SK-N-SH (cell line): ENCODE measurements around the gene RAMP1. TPM values are rescaled to one million over a fixed set of nuclear protein-coding genes. Genes with fewer than 3 reads are reported as not detected.

ENCODE experiments used
- CTCF ChIA-PET: fragments of 300-600, 350-600 bp; formaldehyde crosslinking; extraction: SDS; loops from one replicate; lab custom pipeline; 2021; lab: Yijun Ruan, JAX
- POLR2A ChIA-PET: fragments of 350-600 bp; sonication (Branson Sonifier 250); formaldehyde crosslinking; extraction: SDS; loops from one replicate; lab custom pipeline; 2020; ENCODE audit warnings: antibody characterized with exemption, inconsistent platforms; lab: Yijun Ruan, JAX
- DNase-seq: peaks from one replicate; pipeline ENCODE4 v3.0.0; 2012
- H2AFZ ChIP-seq: fragments of 200-600 bp; sonication (generic); 2 replicates; pipeline ENCODE4 v1.8.1; 2016; ENCODE audit warnings: antibody characterized with exemption, mild to moderate bottlenecking, low read depth
- H3F3A ChIP-seq: fragments of 200-600 bp; sonication (generic); replicated peaks from 2 replicates; pipeline ENCODE3; 2016; ENCODE audit warnings: antibody characterized with exemption, mild to moderate bottlenecking; ENCODE audit not compliant: insufficient read depth
- H3K27ac ChIP-seq, 2 experiments: fragments of 200-500 bp in 1 of 2; fragments of 200-600 bp in 1 of 2; sonication (Bioruptor generic) in 1 of 2; sonication (generic), shearing (Covaris generic) in 1 of 2; 2 replicates each; pipeline versions ENCODE4 v1.5.1 to v1.6.1; 2014 to 2016; ENCODE audit warnings: low read depth in 2 of 2, inconsistent platforms in 1 of 2, low read length in 1 of 2, mild to moderate bottlenecking in 1 of 2, mixed read lengths in 1 of 2
- H3K27me3 ChIP-seq: fragments of 200-600 bp; sonication (generic), shearing (Covaris generic); 2 replicates; pipeline ENCODE4 v1.6.1; 2016; ENCODE audit warnings: mixed run types; ENCODE audit not compliant: insufficient read depth
- H3K36me3 ChIP-seq, 2 experiments: fragments of 200-500 bp in 1 of 2; fragments of 200-600 bp in 1 of 2; sonication (Bioruptor generic) in 1 of 2; sonication (generic) in 1 of 2; replicated peaks in 1 of 2; 2 replicates each; pipeline versions ENCODE3 to v1.5.1; 2014 to 2016; ENCODE audit warnings: low read length in 1 of 2, mild to moderate bottlenecking in 1 of 2; ENCODE audit not compliant: insufficient read depth in 2 of 2, control insufficient read depth in 1 of 2
- H3K4me1 ChIP-seq, 2 experiments: fragments of 200-500 bp in 1 of 2; fragments of 200-600 bp in 1 of 2; sonication (Bioruptor generic) in 1 of 2; sonication (generic), shearing (Covaris generic) in 1 of 2; 2 replicates each; pipeline versions ENCODE4 v1.5.1 to v1.6.1; 2014 to 2016; ENCODE audit warnings: low read depth in 1 of 2, low read length in 1 of 2, mixed run types in 1 of 2; ENCODE audit not compliant: insufficient read depth in 2 of 2, control insufficient read depth in 1 of 2
- H3K4me2 ChIP-seq: fragments of 200-600 bp; sonication (generic), shearing (Covaris generic); 2 replicates; pipeline ENCODE4 v1.6.1; 2017; ENCODE audit warnings: mixed run types
- H3K4me3 ChIP-seq, 2 experiments: fragments of 200-500 bp in 1 of 2; fragments of 200-600 bp in 1 of 2; sonication (Bioruptor generic) in 1 of 2; sonication (generic), shearing (Covaris generic) in 1 of 2; 2 replicates each; pipeline versions ENCODE4 v1.5.1 to v1.8.1; 2014 to 2016; ENCODE audit warnings: low read depth in 2 of 2, inconsistent platforms in 1 of 2, low read length in 1 of 2, mild to moderate bottlenecking in 1 of 2, mixed read lengths in 1 of 2, moderate library complexity in 1 of 2
- H3K79me2 ChIP-seq: fragments of 200-600 bp; sonication (generic); 2 replicates; pipeline ENCODE4 v1.8.1; 2017; ENCODE audit warnings: mild to moderate bottlenecking; ENCODE audit not compliant: insufficient read depth
- H3K9ac ChIP-seq: fragments of 200-600 bp; sonication (generic); 2 replicates; pipeline ENCODE4 v1.6.1; 2017; ENCODE audit warnings: mixed run types
- H3K9me2 ChIP-seq: fragments of 200-600 bp; sonication (generic); 2 replicates; pipeline ENCODE4 v1.6.1; 2017; ENCODE audit warnings: mixed run types
- H3K9me3 ChIP-seq: fragments of 200-600 bp; sonication (generic); 2 replicates; pipeline ENCODE4 v1.6.1; 2017; ENCODE audit warnings: mixed run types, mild to moderate bottlenecking, moderate library complexity
- H4K20me1 ChIP-seq: fragments of 200-600 bp; sonication (generic); 2 replicates; pipeline ENCODE4 v1.6.1; 2017; ENCODE audit warnings: mild to moderate bottlenecking, mixed run types; ENCODE audit not compliant: insufficient read depth
- CHD2 ChIP-seq: fragments of 150-350 bp; IDR thresholded peaks from 2 replicates; pipeline ENCODE4 v1.6.1; 2018; ENCODE audit warnings: low read length; ENCODE audit not compliant: partially characterized antibody
- EP300 ChIP-seq, 2 experiments: IDR thresholded peaks; 2 replicates each; pipeline versions ENCODE4 v1.4.0 to v1.6.1; 2012; ENCODE audit warnings: borderline replicate concordance in 1 of 2, low read depth in 1 of 2, low read length in 1 of 2
- FOXJ3 ChIP-seq: sonication (generic); formaldehyde crosslinking; IDR thresholded peaks from 2 replicates; pipeline ENCODE4 v1.5.1; 2020; ENCODE audit warnings: mild to moderate bottlenecking, missing genetic modification reagents
- GATA2 ChIP-seq: sonication (generic); formaldehyde crosslinking; IDR thresholded peaks from 2 replicates; pipeline ENCODE4 v1.5.0; 2020; ENCODE audit warnings: mild to moderate bottlenecking, missing genetic modification reagents
- MXI1 ChIP-seq: IDR thresholded peaks from 2 replicates; pipeline ENCODE4 v1.6.1; 2012; ENCODE audit warnings: mild to moderate bottlenecking, low read depth, low read length, improper control_type of control experiment
- NFIC ChIP-seq: IDR thresholded peaks from 2 replicates; pipeline ENCODE4 v1.4.0; 2012; ENCODE audit warnings: borderline replicate concordance
- POLR2AphosphoS5 ChIP-seq: IDR thresholded peaks from 2 replicates; pipeline ENCODE4 v1.6.1; 2012; ENCODE audit warnings: low read depth, low read length
- RAD21 ChIP-seq: IDR thresholded peaks from 2 replicates; pipeline ENCODE4 v1.6.1; 2012; ENCODE audit warnings: mild to moderate bottlenecking, low read length
- RCOR1 ChIP-seq: fragments of 150-350 bp; IDR thresholded peaks from 2 replicates; pipeline ENCODE4 v1.6.1; 2017; ENCODE audit warnings: antibody characterized with exemption, low read length
- SIN3A ChIP-seq: IDR thresholded peaks from 2 replicates; pipeline ENCODE4 v1.6.1; 2012; ENCODE audit warnings: low read depth, mild to moderate bottlenecking, low read length, moderate library complexity, borderline replicate concordance
- SMC3 ChIP-seq: IDR thresholded peaks from 2 replicates; pipeline ENCODE4 v1.6.1; 2012; ENCODE audit warnings: low read depth, low read length, improper control_type of control experiment
- TCF12 ChIP-seq: IDR thresholded peaks from 2 replicates; pipeline ENCODE4 v1.4.0; 2012
- WGBS: methylation state at CpG from one replicate; pipeline ENCODE4 v1.1.6; 2017; ENCODE audit warnings: low lambda C conversion rate; 5-methylcytosine and 5-hydroxymethylcytosine counted together
- polyA plus RNA-seq, 3 experiments: library from polyadenylated mRNA; depleted of rRNA; stranded (reverse); fragments of >200 nt; gene quantifications; 2 replicates each; pipeline ENCODE4 v1.2.3, GENCODE V29; 2012
- TF ChIP-seq, protein P1 (sequence below): IDR thresholded peaks from 2 replicates; pipeline ENCODE4 v1.4.0; 2012; ENCODE audit warnings: low read depth, borderline replicate concordance
- TF ChIP-seq, protein P2 (sequence below): IDR thresholded peaks from 2 replicates; pipeline ENCODE4 v1.4.0; 2012; ENCODE audit warnings: low read depth
- TF ChIP-seq, protein P3 (sequence below): IDR thresholded peaks from 2 replicates; pipeline ENCODE4; 2012
- TF ChIP-seq, protein P4 (sequence below): fragments of 200-600 bp; sonication (generic); IDR thresholded peaks from 2 replicates; pipeline ENCODE4 v1.6.1; 2017; ENCODE audit warnings: antibody characterized with exemption, mild to moderate bottlenecking, moderate library complexity

RAMP1 gene
- polyA plus RNA-seq, 1 of the 3 experiments (the other 2 are of a cell fraction): 27.9 TPM

DNA sequence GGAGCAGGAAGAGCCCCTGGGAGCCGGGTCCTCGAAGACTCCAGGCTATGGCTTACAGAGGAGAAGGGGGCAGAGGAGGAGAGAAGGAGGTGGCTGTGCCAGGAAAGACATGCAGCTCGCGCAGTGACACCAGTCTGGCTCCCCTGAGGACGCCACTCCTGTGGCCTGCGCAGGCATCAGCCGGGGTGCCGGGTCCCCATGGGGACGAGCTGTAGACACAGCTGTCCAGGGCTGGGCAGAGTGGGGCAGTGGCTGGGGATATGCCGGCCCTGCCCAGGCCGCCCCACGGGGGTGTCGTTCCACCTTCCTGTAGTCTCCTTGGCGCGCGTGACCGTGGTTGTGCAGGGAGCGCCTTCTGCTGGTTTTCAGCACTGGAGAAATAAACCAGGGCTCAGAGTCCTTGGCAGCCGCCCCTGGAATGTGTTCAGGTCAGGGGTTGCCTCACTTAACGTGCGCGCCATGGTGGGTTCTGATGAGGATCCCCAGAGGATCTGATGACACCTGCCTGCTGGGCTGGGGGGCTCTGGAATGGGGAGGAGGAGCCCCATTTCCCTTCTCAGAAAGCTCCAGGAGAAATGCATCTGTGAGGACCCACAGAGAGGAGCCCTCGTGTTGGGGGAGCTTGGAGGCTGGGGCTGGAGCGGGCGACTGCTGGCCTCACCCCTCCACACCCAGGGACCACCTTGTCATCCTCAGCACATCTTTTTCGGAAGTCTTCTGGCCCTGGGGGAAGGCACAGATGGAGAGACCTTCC, 26.7 kb downstream of the RAMP1 start:
- 77% methylated on average over 6 of the region's 26 CpGs for WGBS
- Histone ChIP-seq H3K9ac (no peak overlapping the region), H3F3A (no peaks in the 10 kb centered on the region), H3K79me2 (no peaks in the 10 kb centered on the region), H3K4me3 (no peak overlapping the region), H3K27ac (peak overlapping the region in 1 of 2 experiments; percentile 99; a peak in 2 of 4 replicates), H3K9me3 (no peaks in the 10 kb centered on the region), H3K4me1 (peaks cover 0 to 59% of the 10 kb centered on the region in 2 experiments; a peak in 1 of 4 replicates), H2AFZ (no peak overlapping the region), H3K4me2 (no peak overlapping the region), H4K20me1 (no peaks in the 10 kb centered on the region), H3K36me3 (no peaks in the 10 kb centered on the region), H3K27me3 (no peaks in the 10 kb centered on the region), H3K9me2 (no peaks in the 10 kb centered on the region)
- TF ChIP-seq, protein P1, sequence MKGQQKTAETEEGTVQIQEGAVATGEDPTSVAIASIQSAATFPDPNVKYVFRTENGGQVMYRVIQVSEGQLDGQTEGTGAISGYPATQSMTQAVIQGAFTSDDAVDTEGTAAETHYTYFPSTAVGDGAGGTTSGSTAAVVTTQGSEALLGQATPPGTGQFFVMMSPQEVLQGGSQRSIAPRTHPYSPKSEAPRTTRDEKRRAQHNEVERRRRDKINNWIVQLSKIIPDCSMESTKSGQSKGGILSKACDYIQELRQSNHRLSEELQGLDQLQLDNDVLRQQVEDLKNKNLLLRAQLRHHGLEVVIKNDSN: no peak
- TF ChIP-seq RCOR1: no peak
- peak; percentile 3 for TF ChIP-seq CHD2
- TF ChIP-seq SMC3: 0 out of 2 replicates have a peak, but pooled peaks have one; percentile 17
- TF ChIP-seq RAD21: peak; percentile 42; the same call in 1 of the 2 replicates
- ChIA-PET POLR2A (interaction anchor here (0.6 to 4.9 kb wide), 9 partner anchors 10 to 354 kb away, joined by 3 to 24 read pairs (median 7); partner anchors contain the start of gene SCLY), CTCF (interaction anchor here (0.7 to 7.4 kb wide), 7 partner anchors 10 to 155 kb away, joined by 3 to 58 read pairs (median 6); no protein-coding TSS in a partner anchor)
- DNase-seq: peak; percentile 63

DNA sequence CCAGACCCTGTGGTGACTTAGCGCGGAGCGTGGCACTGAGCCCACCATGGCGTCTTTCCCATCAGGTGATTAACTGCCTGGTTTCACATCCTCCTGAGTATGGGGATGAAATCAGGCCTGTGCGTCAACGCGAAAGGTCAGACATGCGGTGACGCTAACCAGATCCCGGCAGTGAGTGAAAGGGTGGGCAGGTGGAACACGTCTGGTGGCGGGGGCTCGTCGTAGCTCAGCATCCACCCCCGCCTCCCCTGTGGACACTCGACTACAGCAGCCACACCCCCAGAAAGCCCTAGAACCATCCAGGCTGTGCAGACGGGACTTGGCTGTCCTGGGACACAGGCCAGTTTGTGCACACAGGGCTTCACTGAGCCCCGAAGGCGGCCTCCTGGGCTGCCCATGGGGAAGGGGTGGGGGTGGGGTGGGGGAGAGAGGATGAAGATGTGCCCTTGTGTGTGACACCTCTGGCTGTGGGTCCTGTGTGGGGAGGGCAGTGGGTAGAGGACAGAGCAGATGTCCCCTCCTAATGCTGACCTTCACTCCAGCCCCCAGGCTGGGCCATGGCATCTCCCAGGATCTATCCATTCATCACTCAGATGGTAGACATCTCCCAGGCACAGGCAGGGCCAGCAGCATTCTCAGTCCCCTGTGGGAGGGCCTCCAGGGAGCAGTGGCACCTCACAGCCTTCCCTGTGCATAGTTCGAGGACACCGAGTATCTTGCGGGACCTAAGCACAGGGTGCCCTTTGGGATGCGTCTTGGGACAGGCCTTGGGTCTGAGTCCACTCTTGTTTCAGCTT, 27.5 kb downstream of the RAMP1 start:
- no peak overlapping the region for H2AFZ ChIP-seq
- H4K20me1 ChIP-seq: no peaks in the 10 kb centered on the region
- POLR2A ChIA-PET: interaction anchor here (0.6 to 4.9 kb wide), 8 partner anchors 12 to 353 kb away, joined by 3 to 24 read pairs (median 6); partner anchors contain the start of gene SCLY
- H3F3A ChIP-seq: no peaks in the 10 kb centered on the region
- peak; percentile 86 for DNase-seq
- no peak overlapping the region for H3K9ac ChIP-seq
- H3K36me3 ChIP-seq: no peaks in the 10 kb centered on the region
- H3K9me3 ChIP-seq: no peaks in the 10 kb centered on the region
- WGBS: 53% methylated on average over 20 of the region's 23 CpGs
- H3K79me2 ChIP-seq: no peaks in the 10 kb centered on the region
- H3K27me3 ChIP-seq: no peaks in the 10 kb centered on the region
- no peak overlapping the region for H3K4me3 ChIP-seq
- peaks cover 0 to 58% of the 10 kb centered on the region in 2 experiments; a peak in 1 of 4 replicates for H3K4me1 ChIP-seq
- peak overlapping the region in 1 of 2 experiments; percentile 99; a peak in 2 of 4 replicates for H3K27ac ChIP-seq
- CTCF ChIA-PET: interaction anchor here (0.7 to 7.4 kb wide), 6 partner anchors 23 to 372 kb away, joined by 3 to 58 read pairs (median 6); no protein-coding TSS in a partner anchor
- H3K4me2 ChIP-seq: no peak overlapping the region
- no peaks in the 10 kb centered on the region for H3K9me2 ChIP-seq
- TF ChIP-seq, protein P2, sequence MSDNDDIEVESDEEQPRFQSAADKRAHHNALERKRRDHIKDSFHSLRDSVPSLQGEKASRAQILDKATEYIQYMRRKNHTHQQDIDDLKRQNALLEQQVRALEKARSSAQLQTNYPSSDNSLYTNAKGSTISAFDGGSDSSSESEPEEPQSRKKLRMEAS: no peak
- TF ChIP-seq POLR2AphosphoS5: peak; percentile 67; the same call in 1 of the 2 replicates
- TF ChIP-seq CHD2: peak; percentile 88
- peak; percentile 93 for TF ChIP-seq TCF12
- peak; percentile 76 for TF ChIP-seq MXI1
- TF ChIP-seq FOXJ3 (CRISPR knock-in tag): peak; percentile 88
- TF ChIP-seq RAD21: peak; percentile 16
- TF ChIP-seq, protein P3, sequence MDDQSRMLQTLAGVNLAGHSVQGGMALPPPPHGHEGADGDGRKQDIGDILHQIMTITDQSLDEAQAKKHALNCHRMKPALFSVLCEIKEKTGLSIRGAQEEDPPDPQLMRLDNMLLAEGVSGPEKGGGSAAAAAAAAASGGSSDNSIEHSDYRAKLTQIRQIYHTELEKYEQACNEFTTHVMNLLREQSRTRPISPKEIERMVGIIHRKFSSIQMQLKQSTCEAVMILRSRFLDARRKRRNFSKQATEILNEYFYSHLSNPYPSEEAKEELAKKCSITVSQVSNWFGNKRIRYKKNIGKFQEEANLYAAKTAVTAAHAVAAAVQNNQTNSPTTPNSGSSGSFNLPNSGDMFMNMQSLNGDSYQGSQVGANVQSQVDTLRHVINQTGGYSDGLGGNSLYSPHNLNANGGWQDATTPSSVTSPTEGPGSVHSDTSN: peak; percentile 86
- no peak for TF ChIP-seq SIN3A
- peak; percentile 94 for TF ChIP-seq RCOR1
- peak; percentile 49; the same call in 1 of the 2 replicates for TF ChIP-seq NFIC
- TF ChIP-seq GATA2 (CRISPR knock-in tag): peak; percentile 85
- TF ChIP-seq, protein P4, sequence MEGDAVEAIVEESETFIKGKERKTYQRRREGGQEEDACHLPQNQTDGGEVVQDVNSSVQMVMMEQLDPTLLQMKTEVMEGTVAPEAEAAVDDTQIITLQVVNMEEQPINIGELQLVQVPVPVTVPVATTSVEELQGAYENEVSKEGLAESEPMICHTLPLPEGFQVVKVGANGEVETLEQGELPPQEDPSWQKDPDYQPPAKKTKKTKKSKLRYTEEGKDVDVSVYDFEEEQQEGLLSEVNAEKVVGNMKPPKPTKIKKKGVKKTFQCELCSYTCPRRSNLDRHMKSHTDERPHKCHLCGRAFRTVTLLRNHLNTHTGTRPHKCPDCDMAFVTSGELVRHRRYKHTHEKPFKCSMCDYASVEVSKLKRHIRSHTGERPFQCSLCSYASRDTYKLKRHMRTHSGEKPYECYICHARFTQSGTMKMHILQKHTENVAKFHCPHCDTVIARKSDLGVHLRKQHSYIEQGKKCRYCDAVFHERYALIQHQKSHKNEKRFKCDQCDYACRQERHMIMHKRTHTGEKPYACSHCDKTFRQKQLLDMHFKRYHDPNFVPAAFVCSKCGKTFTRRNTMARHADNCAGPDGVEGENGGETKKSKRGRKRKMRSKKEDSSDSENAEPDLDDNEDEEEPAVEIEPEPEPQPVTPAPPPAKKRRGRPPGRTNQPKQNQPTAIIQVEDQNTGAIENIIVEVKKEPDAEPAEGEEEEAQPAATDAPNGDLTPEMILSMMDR: no peak
- peak; percentile 9 to 98; a peak in 3 of 4 replicates for TF ChIP-seq EP300 (IDR thresholded peaks at IDR 0.05; ENCODE audit: borderline replicate concordance in 1 of 2, low read depth in 1 of 2, low read length in 1 of 2)
